ENCODE data around the gene MYL10.

GRCh38 chr7:101598422-101598985 lies 30.6 kb downstream of the MYL10 start:
- TF ChIP-seq CTCF (IDR thresholded peaks at IDR 0.05) = no peak
- TF ChIP-seq POLR2A (IDR thresholded peaks at IDR 0.05) = no peak

Data from lower leg skin (tissue), 3 donors.